Measurements from ENCODE around the gene ABLIM3.
"Not testable (repeated sequence)": the region's sequence is repeated elsewhere in the genome, so short reads cannot be mapped to it uniquely, and the experiment has no call there.

ABLIM3 gene

GRCh38 chr5:149261246-149261645 is 120.0 kb downstream of the ABLIM3 start:
- DNase-seq = no peak

- no peak for DNase-seq
Measured at GRCh38 chr5:149262315-149262714, 121.0 kb downstream of the ABLIM3 start.

- peak; percentile 46 for DNase-seq
Measured at GRCh38 chr5:149264439-149265067, 123.3 kb downstream of the ABLIM3 start.

GRCh38 chr5:149265068-149265465 is 123.8 kb downstream of the ABLIM3 start:
- no peak for DNase-seq

DNA sequence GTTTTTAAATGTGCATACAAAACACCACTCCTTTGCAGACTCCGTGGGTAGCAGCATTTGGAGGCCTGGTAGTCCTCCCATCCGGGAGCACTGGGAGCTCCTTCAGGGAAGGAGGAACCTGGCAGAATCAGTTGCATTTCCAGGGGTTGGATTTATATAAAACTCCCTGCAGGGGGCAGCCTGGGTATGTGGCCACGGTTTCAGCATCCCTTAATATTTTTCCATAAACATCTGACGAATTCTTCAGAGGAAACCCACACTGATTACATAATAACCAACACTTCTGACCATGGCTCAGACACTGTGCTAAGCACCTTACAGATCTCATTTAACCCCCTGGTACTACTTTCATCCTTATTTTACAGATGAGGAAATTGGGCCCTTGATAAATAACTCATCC is 124.3 kb downstream of the ABLIM3 start:
- no peak for DNase-seq

- no peak for DNase-seq
Measured at GRCh38 chr5:149267241-149267973, 126.1 kb downstream of the ABLIM3 start.

DNA sequence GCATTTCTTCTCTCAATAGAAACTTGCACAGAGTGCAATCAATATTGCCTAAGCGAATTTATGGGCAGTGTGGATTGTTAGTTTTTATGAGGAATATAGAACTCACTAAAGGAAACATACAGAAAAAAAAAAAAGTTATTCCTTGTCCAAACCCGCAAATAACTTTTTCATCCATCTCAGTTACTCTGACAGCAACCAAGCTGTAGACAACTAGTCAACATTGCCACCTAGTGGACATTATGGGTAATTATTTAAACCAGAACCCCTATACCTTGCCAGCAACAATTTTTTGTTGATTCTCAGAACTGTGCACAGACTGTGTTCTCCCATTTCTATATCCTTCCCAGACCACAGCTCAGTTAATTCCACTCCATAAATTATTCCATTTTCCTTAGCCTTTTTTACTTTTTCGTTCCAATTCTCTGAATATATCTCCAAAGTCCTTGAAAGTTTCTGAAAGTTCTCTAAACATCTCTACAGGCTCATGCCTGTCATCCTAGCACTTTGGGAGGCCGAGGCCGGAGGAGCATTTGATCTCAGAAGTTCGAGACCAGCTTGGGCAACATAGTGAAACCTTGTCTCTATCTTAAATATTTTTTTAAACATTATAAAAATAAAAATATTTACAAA is 127.8 kb downstream of the ABLIM3 start:
- no peak for DNase-seq

DNA sequence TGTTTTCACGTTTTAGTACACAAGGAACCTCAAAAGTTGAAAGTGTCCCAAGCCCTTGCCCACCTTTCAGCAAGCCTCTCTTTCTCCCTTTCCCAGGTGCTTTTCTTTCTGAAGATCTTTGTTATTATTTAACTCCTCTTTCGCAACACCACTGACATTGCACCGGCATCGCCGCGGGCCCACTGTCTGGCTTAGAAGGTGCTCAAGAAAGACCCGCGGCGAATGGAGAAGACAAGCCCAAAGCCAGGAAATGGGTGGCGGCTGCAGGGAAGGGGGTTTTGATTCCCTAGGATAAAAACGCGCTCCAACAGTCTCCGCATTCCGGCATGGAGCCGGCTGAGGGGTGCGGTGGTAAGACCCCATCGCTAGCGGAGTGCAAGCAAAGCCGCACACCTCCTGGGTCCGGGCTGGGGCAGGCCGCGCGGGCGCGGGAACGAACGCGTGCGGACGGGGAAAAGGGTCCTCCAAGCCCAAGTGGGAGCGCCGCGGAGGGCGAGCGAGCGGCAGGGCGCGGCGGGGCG is 130.0 kb downstream of the ABLIM3 start:
- no peak for DNase-seq

GRCh38 chr5:149271716-149272563 is 130.6 kb downstream of the ABLIM3 start, which contains the start of gene AFAP1L1:
Gene AFAP1L1, plus strand, starts transcription at chr5:149271859. Its CDS starts 110 bp downstream, at chr5:149271969.
- DNase-seq = peak; percentile 3

DNA sequence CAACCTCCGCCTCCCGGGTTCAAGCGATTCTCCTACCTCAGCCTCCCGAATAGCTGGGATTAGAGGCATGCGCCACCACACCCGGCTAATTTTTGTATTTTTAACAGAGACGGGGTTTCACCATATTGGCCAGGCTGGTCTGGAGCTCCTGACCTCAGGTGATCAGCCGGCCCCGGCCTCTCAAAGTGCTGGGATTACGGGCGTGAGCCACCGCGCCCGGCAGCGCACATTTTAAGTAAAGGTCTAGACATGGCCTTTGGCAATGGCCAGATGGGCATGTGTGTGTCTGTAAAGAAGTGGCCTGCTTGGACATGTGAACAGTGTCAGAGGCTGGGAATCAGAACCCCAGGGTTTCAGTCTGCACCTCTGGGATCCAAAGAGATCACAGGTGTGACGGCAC is 131.5 kb downstream of the ABLIM3 start:
- DNase-seq = not testable (repeated sequence)

GRCh38 chr5:149273237-149273636 is 131.9 kb downstream of the ABLIM3 start:
- DNase-seq = no peak

GRCh38 chr5:149273950-149274349 is 132.7 kb downstream of the ABLIM3 start:
- DNase-seq = no peak

DNA sequence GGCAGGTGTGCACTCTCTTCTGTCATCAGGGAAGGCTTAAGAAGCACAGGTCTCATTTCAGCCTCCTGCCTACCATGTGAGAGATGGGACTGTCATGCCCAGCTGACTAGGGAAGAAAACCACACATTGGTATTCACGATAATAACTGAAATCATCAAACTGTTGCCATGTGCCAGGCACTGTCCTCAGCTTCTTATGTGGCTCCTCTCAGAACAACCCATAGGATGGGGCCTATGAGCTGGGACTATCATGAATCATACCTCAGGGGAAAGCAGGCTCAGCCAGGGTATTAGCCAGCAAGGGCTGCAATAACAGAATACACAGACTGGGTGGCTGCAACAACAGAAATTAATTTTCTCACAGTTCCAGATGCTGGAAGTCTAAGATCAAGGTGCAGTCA is 133.6 kb downstream of the ABLIM3 start:
- DNase-seq = no peak

GRCh38 chr5:149277801-149278200 is 136.5 kb downstream of the ABLIM3 start:
- DNase-seq = no peak

- no peak for DNase-seq
Measured at GRCh38 chr5:149278451-149279210, 137.3 kb downstream of the ABLIM3 start.

DNA sequence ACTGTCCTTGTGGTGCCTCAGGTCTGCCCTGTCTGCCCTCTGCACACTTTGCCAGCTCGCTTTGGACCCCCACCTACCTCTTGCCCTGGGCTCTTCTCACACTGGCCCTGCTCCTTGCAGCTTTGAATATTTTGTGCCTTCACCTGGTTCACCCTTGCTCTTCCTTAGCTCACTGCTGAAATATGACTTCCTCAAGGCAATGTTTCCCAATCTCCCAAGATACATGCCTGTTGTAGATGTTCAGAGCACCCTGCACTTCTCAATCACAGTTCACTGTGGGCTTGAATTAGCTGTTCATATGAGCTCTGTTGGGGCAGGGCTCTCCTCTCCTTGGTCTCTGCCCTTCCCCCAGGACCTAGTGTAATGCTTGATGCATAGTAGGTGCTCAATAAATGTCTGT is 138.4 kb downstream of the ABLIM3 start:
- DNase-seq = no peak

GRCh38 chr5:149280124-149280523 is 138.8 kb downstream of the ABLIM3 start:
- DNase-seq = no peak

DNA sequence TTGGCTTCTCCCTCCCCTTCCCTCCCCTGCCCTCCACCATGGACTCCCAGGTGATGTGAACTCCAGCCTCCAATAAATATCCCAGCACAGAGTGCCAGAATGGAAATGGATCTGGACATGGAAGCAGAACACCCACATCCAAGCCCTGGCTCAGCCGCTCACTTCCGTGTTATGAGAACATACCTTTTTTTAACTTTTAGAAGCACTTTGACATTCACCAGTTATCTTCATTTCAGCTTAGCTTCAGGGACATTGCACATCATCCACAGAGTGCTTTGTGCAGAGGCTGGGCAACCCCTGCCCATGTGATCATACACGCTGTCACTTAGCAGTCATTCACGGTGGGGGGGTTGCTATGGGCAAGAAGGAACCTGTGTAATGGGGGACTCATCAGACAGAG is 139.5 kb downstream of the ABLIM3 start:
- no peak for DNase-seq

GRCh38 chr5:149282027-149282965 is 141.0 kb downstream of the ABLIM3 start:
- no peak for DNase-seq

GRCh38 chr5:149282966-149283332 is 141.7 kb downstream of the ABLIM3 start:
- no peak for DNase-seq

Measured in effector CD8-positive, alpha-beta T cell (primary cell).